Loucy (cell line): ENCODE measurements around the gene KATNAL1.

ENCODE experiments used
- H2AFZ ChIP-seq: fragments of 200-600 bp; sonication (generic); 2 replicates; pipeline ENCODE4 v1.6.0; 2016; ENCODE audit warnings: antibody characterized with exemption, mild to moderate bottlenecking, low read length, moderate library complexity
- H3F3A ChIP-seq: fragments of 200-600 bp; 2 replicates; pipeline ENCODE4 v1.6.0; 2016; ENCODE audit warnings: antibody characterized with exemption, low read depth, mild to moderate bottlenecking
- H3K27me3 ChIP-seq: fragments of 200-600 bp; sonication (generic); 2 replicates; pipeline ENCODE4 v1.6.1; 2014; ENCODE audit warnings: low read length, mild to moderate bottlenecking; ENCODE audit not compliant: insufficient read depth, poor library complexity, severe bottlenecking
- H3K36me3 ChIP-seq: fragments of 200-600 bp; sonication (generic); 2 replicates; pipeline ENCODE4 v1.6.1; 2016; ENCODE audit warnings: low read length; ENCODE audit not compliant: insufficient read depth
- H3K4me1 ChIP-seq: fragments of 200-600 bp; sonication (generic); 2 replicates; pipeline ENCODE4 v1.5.1; 2014; ENCODE audit warnings: low read length, mild to moderate bottlenecking; ENCODE audit not compliant: insufficient read depth, poor library complexity, severe bottlenecking
- H3K4me2 ChIP-seq: fragments of 200-600 bp; sonication (generic); 2 replicates; pipeline ENCODE4 v1.6.0; 2014; ENCODE audit warnings: antibody characterized with exemption, low read length, low read depth, mild to moderate bottlenecking; ENCODE audit not compliant: poor library complexity, severe bottlenecking
- H3K4me3 ChIP-seq: fragments of 200-600 bp; sonication (generic); 2 replicates; pipeline ENCODE4 v1.5.1; 2014; ENCODE audit warnings: low read length, mild to moderate bottlenecking, mixed read lengths; ENCODE audit not compliant: poor library complexity, severe bottlenecking
- H3K79me2 ChIP-seq: fragments of 200-600 bp; sonication (generic); 2 replicates; pipeline ENCODE4 v1.6.1; 2014; ENCODE audit warnings: low read length; ENCODE audit not compliant: insufficient read depth
- H3K9ac ChIP-seq: fragments of 200-600 bp; sonication (generic); 2 replicates; pipeline ENCODE4 v1.6.0; 2014; ENCODE audit warnings: mild to moderate bottlenecking, low read depth, low read length, moderate library complexity; ENCODE audit not compliant: poor library complexity, severe bottlenecking
- H3K9me2 ChIP-seq: fragments of 200-600 bp; sonication (generic); replicated peaks from 2 replicates; pipeline ENCODE4 v1.6.1; 2016; ENCODE audit warnings: low read depth, low read length, mixed read lengths
- H3K9me3 ChIP-seq: fragments of 200-600 bp; sonication (generic); 2 replicates; pipeline ENCODE4 v1.6.1; 2014; ENCODE audit warnings: mild to moderate bottlenecking, antibody characterized with exemption, low read length, low read depth; ENCODE audit not compliant: insufficient read depth
- H4K20me1 ChIP-seq: fragments of 200-600 bp; sonication (generic); 2 replicates; pipeline ENCODE4 v1.6.0; 2014; ENCODE audit warnings: antibody characterized with exemption, low read length, mild to moderate bottlenecking; ENCODE audit not compliant: insufficient read depth, poor library complexity, severe bottlenecking
- CTCF ChIP-seq: fragments of 200-600 bp; sonication (generic); conservative IDR thresholded peaks from 2 replicates; pipeline ENCODE4 v1.5.1; 2014; ENCODE audit warnings: mild to moderate bottlenecking, antibody characterized with exemption, low read length
- EZH2phosphoT487 ChIP-seq: fragments of 200-600 bp; IDR thresholded peaks from 2 replicates; pipeline ENCODE4 v1.6.1; 2018; ENCODE audit warnings: antibody characterized with exemption, mild to moderate bottlenecking, moderate library complexity, borderline replicate concordance

Gene KATNAL1

DNA sequence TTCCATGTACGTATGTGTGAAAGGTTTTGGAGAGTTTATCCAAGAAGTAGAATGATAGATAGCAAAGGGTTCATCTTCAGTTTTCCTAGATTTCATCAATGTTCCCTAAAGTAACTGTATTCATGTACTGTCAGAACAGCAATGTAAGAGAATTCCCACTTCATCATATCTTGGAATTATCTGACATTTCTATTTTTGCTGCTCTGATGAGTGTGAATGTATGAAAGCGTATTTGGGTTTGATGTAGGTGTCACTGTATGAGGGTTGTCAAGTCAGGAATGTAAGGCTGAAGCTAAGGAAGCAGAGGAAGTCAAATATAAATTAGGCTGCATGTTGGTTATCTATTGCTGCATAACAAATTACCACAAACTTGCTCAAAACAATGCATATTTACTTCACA, 7.2 kb upstream of the KATNAL1 start:
- no peaks in the 10 kb centered on the region for H3K9me2 ChIP-seq
- H3K9me3 ChIP-seq, result no peaks in the 10 kb centered on the region
- H3K36me3 ChIP-seq, result no peaks in the 10 kb centered on the region
- H3F3A ChIP-seq, result no peaks in the 10 kb centered on the region
- H3K4me2 ChIP-seq, result no peak overlapping the region
- H3K79me2 ChIP-seq, result no peaks in the 10 kb centered on the region
- H2AFZ ChIP-seq, result no peak overlapping the region
- H3K9ac ChIP-seq, result no peak overlapping the region
- no peaks in the 10 kb centered on the region for H4K20me1 ChIP-seq
- H3K4me3 ChIP-seq, result no peak overlapping the region
- H3K4me1 ChIP-seq, result no peaks in the 10 kb centered on the region
- TF ChIP-seq CTCF, result no peak
- no peak for TF ChIP-seq EZH2phosphoT487
- no peaks in the 10 kb centered on the region for H3K27me3 ChIP-seq

- Histone ChIP-seq H3K9ac (no peak overlapping the region), H3K79me2 (no peaks in the 10 kb centered on the region), H3K4me2 (no peak overlapping the region), H3K27me3 (no peaks in the 10 kb centered on the region), H3K9me2 (no peaks in the 10 kb centered on the region), H3K9me3 (no peaks in the 10 kb centered on the region), H3F3A (no peaks in the 10 kb centered on the region), H3K36me3 (no peaks in the 10 kb centered on the region), H3K4me1 (no peaks in the 10 kb centered on the region), H4K20me1 (no peaks in the 10 kb centered on the region), H3K4me3 (no peak overlapping the region), H2AFZ (no peak overlapping the region)
- TF ChIP-seq CTCF (no peak), EZH2phosphoT487 (no peak)
Measured at GRCh38 chr13:30314069-30314468, 6.7 kb upstream of the KATNAL1 start.

- Histone ChIP-seq H2AFZ (no peak overlapping the region), H4K20me1 (no peaks in the 10 kb centered on the region), H3K79me2 (no peaks in the 10 kb centered on the region), H3K27me3 (no peaks in the 10 kb centered on the region), H3K4me2 (no peak overlapping the region), H3F3A (no peaks in the 10 kb centered on the region), H3K4me3 (no peak overlapping the region), H3K9ac (no peak overlapping the region), H3K4me1 (peaks cover 5% of the 10 kb centered on the region), H3K9me3 (no peaks in the 10 kb centered on the region), H3K36me3 (no peaks in the 10 kb centered on the region), H3K9me2 (no peaks in the 10 kb centered on the region)
- no peak for TF ChIP-seq CTCF
- TF ChIP-seq EZH2phosphoT487, result no peak
Measured at GRCh38 chr13:30313311-30313710, 6.0 kb upstream of the KATNAL1 start.
